ENCODE results near the gene TNFRSF11A. TPM values are rescaled to one million over a fixed set of nuclear protein-coding genes. Genes with fewer than 3 reads are reported as not detected.

TNFRSF11A gene
- total RNA-seq, 1 experiment from 2014 or later = 3.2 TPM

DNA sequence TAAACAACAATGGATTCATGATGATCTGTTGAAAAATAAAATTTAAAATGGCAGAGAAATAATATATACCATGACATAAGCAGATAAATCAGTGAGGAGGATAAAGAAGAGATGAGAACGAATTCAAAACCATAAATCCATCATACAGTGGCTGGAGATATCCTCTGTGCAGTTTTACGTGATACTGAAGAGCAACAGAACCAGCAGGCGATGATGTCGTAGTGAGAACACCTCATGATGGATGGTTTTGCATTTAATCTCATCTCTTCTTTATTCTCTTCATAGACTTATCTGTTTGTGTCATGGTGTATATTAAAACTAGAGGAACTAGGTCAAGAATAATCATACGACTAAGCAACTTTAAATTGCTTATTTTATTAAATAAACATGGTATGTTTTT is 56.3 kb downstream of the TNFRSF11A start:
- no peak overlapping the region for H2AFZ ChIP-seq (ENCODE audit: low read depth, low read length, poor library complexity, severe bottlenecking)
- ChIA-PET POLR2A (no interaction called here), RAD21 (ENCODE audit: low non-redundant PET in 1 of 2, low total read pairs in 2 of 2, uncharacterized antibody in 2 of 2, unreplicated experiment in 2 of 2) (no interaction called here), CTCF (no interaction called here)
- no peaks in the 10 kb centered on the region for H3K27me3 ChIP-seq (ENCODE audit: insufficient read depth, low read length)
- TF ChIP-seq ATF3 (IDR thresholded peaks at IDR 0.05) (no peak), MAX (IDR thresholded peaks at IDR 0.05) (no peak), YY1 (IDR thresholded peaks at IDR 0.05; ENCODE audit: extremely low read depth, insufficient replicate concordance, low read depth, low read length) (no peak), ZFX (IDR thresholded peaks at IDR 0.05) (no peak), SRF (IDR thresholded peaks at IDR 0.05; ENCODE audit: low read depth) (no peak), CEBPB (IDR thresholded peaks at IDR 0.05; ENCODE audit: low read depth) (no peak), RAD21 (IDR thresholded peaks at IDR 0.05; ENCODE audit: low read depth) (no peak), CTCF (IDR thresholded peaks at IDR 0.05 in 2 of 3, conservative IDR thresholded peaks at IDR 0.05 in 1 of 3; ENCODE audit: borderline replicate concordance in 1 of 3, insufficient read depth in 1 of 3, low read depth in 2 of 3, low read length in 2 of 3) (no peak), JUND (IDR thresholded peaks at IDR 0.05) (no peak), EZH2phosphoT487 (IDR thresholded peaks at IDR 0.05; ENCODE audit: borderline replicate concordance) (no peak), TCF7L2 (IDR thresholded peaks at IDR 0.05; ENCODE audit: borderline replicate concordance, extremely low read depth, insufficient read depth, insufficient read length) (no peak)
- TF ChIP-seq, protein P1, sequence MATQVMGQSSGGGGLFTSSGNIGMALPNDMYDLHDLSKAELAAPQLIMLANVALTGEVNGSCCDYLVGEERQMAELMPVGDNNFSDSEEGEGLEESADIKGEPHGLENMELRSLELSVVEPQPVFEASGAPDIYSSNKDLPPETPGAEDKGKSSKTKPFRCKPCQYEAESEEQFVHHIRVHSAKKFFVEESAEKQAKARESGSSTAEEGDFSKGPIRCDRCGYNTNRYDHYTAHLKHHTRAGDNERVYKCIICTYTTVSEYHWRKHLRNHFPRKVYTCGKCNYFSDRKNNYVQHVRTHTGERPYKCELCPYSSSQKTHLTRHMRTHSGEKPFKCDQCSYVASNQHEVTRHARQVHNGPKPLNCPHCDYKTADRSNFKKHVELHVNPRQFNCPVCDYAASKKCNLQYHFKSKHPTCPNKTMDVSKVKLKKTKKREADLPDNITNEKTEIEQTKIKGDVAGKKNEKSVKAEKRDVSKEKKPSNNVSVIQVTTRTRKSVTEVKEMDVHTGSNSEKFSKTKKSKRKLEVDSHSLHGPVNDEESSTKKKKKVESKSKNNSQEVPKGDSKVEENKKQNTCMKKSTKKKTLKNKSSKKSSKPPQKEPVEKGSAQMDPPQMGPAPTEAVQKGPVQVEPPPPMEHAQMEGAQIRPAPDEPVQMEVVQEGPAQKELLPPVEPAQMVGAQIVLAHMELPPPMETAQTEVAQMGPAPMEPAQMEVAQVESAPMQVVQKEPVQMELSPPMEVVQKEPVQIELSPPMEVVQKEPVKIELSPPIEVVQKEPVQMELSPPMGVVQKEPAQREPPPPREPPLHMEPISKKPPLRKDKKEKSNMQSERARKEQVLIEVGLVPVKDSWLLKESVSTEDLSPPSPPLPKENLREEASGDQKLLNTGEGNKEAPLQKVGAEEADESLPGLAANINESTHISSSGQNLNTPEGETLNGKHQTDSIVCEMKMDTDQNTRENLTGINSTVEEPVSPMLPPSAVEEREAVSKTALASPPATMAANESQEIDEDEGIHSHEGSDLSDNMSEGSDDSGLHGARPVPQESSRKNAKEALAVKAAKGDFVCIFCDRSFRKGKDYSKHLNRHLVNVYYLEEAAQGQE (IDR thresholded peaks at IDR 0.05; ENCODE audit: low read depth) = no peak
- no peaks in the 10 kb centered on the region for H3K36me3 ChIP-seq (ENCODE audit: control insufficient read depth in 1 of 2, insufficient read depth in 2 of 2, low read length in 2 of 2)
- intact Hi-C loops (cut with micrococcal nuclease) = no loop called here
- no TSS peak for BruUV-seq (replicated peaks)
- H3K79me2 ChIP-seq (ENCODE audit: insufficient read depth, low read length) = no peaks in the 10 kb centered on the region
- no peaks in the 10 kb centered on the region for H3K4me1 ChIP-seq (ENCODE audit: control insufficient read depth in 1 of 2, insufficient read depth in 2 of 2, low read length in 2 of 2)
- ATAC-seq (no peak), DNase-seq (ENCODE audit: low read depth, low spot score) (no peak)
- no peaks in the 10 kb centered on the region for H3K9me2 ChIP-seq (ENCODE audit: insufficient read depth)
- H3K4me2 ChIP-seq (ENCODE audit: low read length) = no peak overlapping the region
- H3K9me3 ChIP-seq (ENCODE audit: control insufficient read depth in 1 of 2, insufficient read depth in 1 of 2, low read depth in 1 of 2, low read length in 2 of 2) = no peaks in the 10 kb centered on the region
- no peaks in the 10 kb centered on the region for H4K20me1 ChIP-seq (ENCODE audit: insufficient read depth)
- H3K27ac ChIP-seq (ENCODE audit: low read depth, low read length) = no peak overlapping the region
- H3K4me3 ChIP-seq (replicated peaks in 1 of 2; ENCODE audit: low read depth in 1 of 2, low read length in 2 of 2) = no peak overlapping the region
- H3K9ac ChIP-seq (ENCODE audit: low read length) = no peak overlapping the region

Data from HCT116 (cell line).